AG09319 (cell line): ENCODE measurements around the gene PLEKHG4B.

ENCODE experiments used
- DNase-seq: peaks from one replicate; pipeline ENCODE4 v3.0.0-alpha.2; 2010; ENCODE audit warnings: low read depth; ENCODE audit errors: extremely low read depth
- TF ChIP-seq, protein P1 (sequence below): IDR thresholded peaks from 2 replicates; pipeline ENCODE4 v1.5.1; 2011; ENCODE audit warnings: low read depth, mild to moderate bottlenecking, inconsistent platforms, low read length, moderate library complexity

The PLEKHG4B gene

GRCh38 chr5:189486-189885, 97.5 kb downstream of the PLEKHG4B start:
- TF ChIP-seq, protein P1, sequence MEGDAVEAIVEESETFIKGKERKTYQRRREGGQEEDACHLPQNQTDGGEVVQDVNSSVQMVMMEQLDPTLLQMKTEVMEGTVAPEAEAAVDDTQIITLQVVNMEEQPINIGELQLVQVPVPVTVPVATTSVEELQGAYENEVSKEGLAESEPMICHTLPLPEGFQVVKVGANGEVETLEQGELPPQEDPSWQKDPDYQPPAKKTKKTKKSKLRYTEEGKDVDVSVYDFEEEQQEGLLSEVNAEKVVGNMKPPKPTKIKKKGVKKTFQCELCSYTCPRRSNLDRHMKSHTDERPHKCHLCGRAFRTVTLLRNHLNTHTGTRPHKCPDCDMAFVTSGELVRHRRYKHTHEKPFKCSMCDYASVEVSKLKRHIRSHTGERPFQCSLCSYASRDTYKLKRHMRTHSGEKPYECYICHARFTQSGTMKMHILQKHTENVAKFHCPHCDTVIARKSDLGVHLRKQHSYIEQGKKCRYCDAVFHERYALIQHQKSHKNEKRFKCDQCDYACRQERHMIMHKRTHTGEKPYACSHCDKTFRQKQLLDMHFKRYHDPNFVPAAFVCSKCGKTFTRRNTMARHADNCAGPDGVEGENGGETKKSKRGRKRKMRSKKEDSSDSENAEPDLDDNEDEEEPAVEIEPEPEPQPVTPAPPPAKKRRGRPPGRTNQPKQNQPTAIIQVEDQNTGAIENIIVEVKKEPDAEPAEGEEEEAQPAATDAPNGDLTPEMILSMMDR, result no peak
- DNase-seq, result no peak

GRCh38 chr5:189976-190365, 98.0 kb downstream of the PLEKHG4B start:
- no peak for DNase-seq
- TF ChIP-seq, protein P1, result no peak

- no peak for DNase-seq
- TF ChIP-seq, protein P1, result no peak
Measured at GRCh38 chr5:190366-191035, 98.5 kb downstream of the PLEKHG4B start.

GRCh38 chr5:191036-191948, 99.3 kb downstream of the PLEKHG4B start, which contains the start of gene LRRC14B:
TSS of gene LRRC14B (plus strand) at chr5:191495. CDS start at chr5:191539, 44 bp downstream.
- DNase-seq, result no peak
- TF ChIP-seq, protein P1, result no peak

DNA sequence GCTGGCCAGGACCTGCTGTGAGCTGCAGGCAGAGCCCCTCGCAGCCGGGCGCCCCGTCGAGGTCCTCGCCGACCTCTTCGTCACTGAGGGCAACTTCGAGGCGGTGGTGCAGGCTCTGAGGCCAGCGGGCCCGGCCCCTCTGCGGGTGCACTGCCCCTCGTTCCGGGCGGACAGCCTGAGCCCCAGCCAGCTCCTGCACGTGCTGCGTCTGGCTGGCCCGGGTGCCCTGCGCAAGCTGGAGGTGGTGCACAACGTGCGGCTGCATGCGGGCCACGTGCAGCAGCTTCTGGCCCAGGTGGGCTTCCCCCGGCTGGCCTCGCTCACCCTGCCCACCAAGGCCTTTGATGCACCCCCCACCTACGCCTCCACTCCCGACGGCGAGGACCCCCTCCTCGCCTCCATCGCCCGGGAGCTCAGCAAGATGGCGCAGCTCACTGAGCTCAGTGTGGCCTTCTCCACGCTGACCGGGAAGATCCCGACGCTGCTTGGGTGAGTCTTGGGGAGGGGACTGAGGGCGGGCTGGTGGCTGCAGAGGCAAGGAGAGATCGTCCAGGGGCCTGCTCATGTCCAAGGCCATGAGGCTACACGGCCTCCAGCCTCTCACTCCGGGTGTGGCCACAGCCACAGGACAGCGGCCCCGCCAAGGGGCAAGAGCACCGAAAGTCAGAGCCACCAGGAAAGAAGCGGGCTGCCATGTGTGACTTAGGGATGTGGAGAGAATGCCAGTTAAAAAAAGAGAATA, 100.2 kb downstream of the PLEKHG4B start:
- TF ChIP-seq, protein P1, result no peak
- DNase-seq, result no peak

GRCh38 chr5:192691-192969, 100.7 kb downstream of the PLEKHG4B start:
- TF ChIP-seq, protein P1, result no peak
- no peak for DNase-seq
